ENCODE measurements around the gene CMIP. TPM values are rescaled to one million over a fixed set of nuclear protein-coding genes. Genes with fewer than 3 reads are reported as not detected.
"Not testable (repeated sequence)": the region's sequence is repeated elsewhere in the genome, so short reads cannot be mapped to it uniquely, and the experiment has no call there.

The CMIP gene
- total RNA-seq, 3 donors from 2014 or later, result 14.9 to 23.9 (median 17.6) TPM

DNA sequence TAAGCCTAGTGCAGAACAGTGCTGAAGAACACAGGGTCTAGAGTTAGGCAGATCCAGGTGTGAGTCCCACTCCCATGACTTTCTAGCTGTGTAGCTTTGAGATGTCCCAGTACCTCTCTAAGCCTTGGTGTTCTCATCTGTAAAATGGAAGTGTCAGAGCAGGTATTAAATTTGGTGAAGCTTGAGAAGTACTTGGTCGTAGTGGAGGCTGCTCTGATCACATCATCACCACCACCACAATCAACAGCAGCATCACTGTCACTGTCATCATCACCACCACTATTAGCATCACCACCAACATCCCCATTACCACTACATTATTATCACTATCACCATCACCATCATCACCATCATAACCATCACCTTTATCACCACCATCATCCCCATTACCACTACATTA lies 132.1 kb downstream of the CMIP start:
- Histone ChIP-seq H3K36me3 (no peaks in the 10 kb centered on the region), H3K27me3 (no peaks in the 10 kb centered on the region), H3K27ac (no peak overlapping the region), H3K4me3 (no peak overlapping the region), H3K4me1 (peaks cover 0 to 5% of the 10 kb centered on the region in 2 donors), H3K9me3 (no peaks in the 10 kb centered on the region)
- DNase-seq (ENCODE audit: low spot score in 2 of 2), result no peak
- intact Hi-C loops (cut with DNase I; ENCODE audit: low total_unique reads), result no loop called here
- TF ChIP-seq POLR2AphosphoS5 (IDR thresholded peaks at IDR 0.05) (no peak), POLR2A (IDR thresholded peaks at IDR 0.05) (no peak)
- TF ChIP-seq, protein P1, sequence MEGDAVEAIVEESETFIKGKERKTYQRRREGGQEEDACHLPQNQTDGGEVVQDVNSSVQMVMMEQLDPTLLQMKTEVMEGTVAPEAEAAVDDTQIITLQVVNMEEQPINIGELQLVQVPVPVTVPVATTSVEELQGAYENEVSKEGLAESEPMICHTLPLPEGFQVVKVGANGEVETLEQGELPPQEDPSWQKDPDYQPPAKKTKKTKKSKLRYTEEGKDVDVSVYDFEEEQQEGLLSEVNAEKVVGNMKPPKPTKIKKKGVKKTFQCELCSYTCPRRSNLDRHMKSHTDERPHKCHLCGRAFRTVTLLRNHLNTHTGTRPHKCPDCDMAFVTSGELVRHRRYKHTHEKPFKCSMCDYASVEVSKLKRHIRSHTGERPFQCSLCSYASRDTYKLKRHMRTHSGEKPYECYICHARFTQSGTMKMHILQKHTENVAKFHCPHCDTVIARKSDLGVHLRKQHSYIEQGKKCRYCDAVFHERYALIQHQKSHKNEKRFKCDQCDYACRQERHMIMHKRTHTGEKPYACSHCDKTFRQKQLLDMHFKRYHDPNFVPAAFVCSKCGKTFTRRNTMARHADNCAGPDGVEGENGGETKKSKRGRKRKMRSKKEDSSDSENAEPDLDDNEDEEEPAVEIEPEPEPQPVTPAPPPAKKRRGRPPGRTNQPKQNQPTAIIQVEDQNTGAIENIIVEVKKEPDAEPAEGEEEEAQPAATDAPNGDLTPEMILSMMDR (IDR thresholded peaks at IDR 0.05), result no peak

DNA sequence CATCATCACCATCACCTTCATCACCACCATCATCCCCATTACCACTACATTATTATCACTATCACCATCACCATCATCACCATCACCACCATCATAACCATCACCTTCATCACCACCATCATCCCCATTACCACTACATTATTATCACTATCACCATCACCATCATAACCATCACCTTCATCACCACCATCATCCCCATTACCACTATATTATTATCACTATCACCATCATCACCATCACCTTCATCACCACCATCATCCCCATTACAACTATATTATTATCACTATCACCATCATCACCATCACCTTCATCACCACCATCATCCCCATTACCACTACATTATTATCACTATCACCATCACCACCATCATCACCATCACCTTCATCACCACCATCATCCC lies 132.7 kb downstream of the CMIP start:
- intact Hi-C loops (cut with DNase I; ENCODE audit: low total_unique reads); H3K27ac ChIP-seq; H3K4me1 ChIP-seq; H3K4me3 ChIP-seq; DNase-seq (ENCODE audit: low spot score in 2 of 2); H3K36me3 ChIP-seq; H3K27me3 ChIP-seq; H3K9me3 ChIP-seq: not testable (repeated sequence)

GRCh38 chr16:81578076-81578475 lies 133.5 kb downstream of the CMIP start:
- TF ChIP-seq, protein P1 (IDR thresholded peaks at IDR 0.05), result no peak
- no peak for TF ChIP-seq POLR2AphosphoS5 (IDR thresholded peaks at IDR 0.05)
- no peak for TF ChIP-seq POLR2A (IDR thresholded peaks at IDR 0.05)
- no peak overlapping the region for H3K4me3 ChIP-seq
- no peak for DNase-seq (ENCODE audit: low spot score in 2 of 2)
- no peaks in the 10 kb centered on the region for H3K9me3 ChIP-seq
- H3K27me3 ChIP-seq, result no peaks in the 10 kb centered on the region
- intact Hi-C loops (cut with DNase I; ENCODE audit: low total_unique reads), result no loop called here
- no peaks in the 10 kb centered on the region for H3K36me3 ChIP-seq
- peaks cover 0 to 9% of the 10 kb centered on the region in 2 donors for H3K4me1 ChIP-seq
- H3K27ac ChIP-seq, result no peak overlapping the region

DNA sequence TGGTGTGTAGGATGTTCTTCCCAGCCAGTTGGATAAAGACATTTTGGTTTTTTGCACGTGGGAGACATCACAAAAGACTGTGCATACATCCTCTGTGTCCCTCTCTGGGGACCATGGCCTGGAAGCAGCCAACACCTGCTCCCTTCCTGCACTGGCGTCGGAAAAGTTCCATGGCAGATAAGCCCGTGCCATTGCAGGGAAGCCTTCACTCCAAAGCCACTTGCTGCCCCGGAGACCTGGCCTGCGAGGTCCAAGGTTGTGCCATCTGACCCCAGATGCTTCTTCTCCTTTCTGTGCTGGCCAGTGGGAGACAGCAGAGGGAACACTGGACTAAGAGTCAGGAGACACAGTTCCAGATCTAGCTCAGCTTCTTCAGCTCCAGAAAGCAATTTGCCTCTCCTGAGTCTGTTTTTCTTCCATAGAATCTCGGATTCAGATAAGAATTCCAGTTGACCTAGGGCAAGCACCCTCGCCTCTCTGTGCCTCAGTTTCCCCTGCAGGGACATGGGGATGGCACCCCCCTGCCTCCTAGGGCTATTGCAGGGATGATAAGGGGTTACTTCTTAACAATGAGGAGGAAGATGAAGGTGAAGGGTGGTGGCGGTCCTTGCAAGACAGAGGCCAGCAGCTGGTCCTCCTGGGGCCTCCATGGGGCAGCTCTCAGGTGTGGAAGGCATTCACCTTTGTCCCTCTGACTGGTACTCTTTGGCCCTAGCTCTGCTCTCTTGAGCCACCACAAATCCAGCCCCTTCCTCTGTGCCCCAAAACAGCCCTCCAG lies 134.2 kb downstream of the CMIP start:
- no peaks in the 10 kb centered on the region for H3K27me3 ChIP-seq
- intact Hi-C loops (cut with DNase I; ENCODE audit: low total_unique reads), result no loop called here
- no peaks in the 10 kb centered on the region for H3K36me3 ChIP-seq
- DNase-seq (ENCODE audit: low spot score in 2 of 2), result no peak
- H3K4me3 ChIP-seq, result no peak overlapping the region
- H3K9me3 ChIP-seq, result no peaks in the 10 kb centered on the region
- TF ChIP-seq POLR2A (IDR thresholded peaks at IDR 0.05) (no peak), POLR2AphosphoS5 (IDR thresholded peaks at IDR 0.05) (no peak)
- TF ChIP-seq, protein P1 (IDR thresholded peaks at IDR 0.05), result no peak
- no peak overlapping the region for H3K27ac ChIP-seq
- H3K4me1 ChIP-seq, result peaks cover 0 to 9% of the 10 kb centered on the region in 2 donors

DNA sequence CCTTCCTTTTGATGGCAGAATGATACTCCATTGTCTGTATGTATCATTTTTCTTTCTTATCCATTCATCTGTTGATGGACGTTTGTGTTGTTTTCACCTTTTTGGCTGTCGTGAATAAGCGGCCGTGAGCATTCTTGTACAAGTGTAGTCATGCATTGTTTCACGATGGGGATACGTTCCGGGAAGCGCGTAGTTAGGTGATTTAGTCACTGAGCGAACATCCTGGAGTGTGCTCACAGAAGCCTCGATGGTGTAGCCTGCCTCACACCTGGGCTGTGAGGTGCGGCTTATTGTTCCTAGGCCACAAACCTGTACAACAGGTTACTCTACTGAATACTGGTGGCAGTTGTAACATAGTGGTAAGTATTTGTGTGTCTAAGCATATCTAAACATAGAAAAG lies 136.5 kb downstream of the CMIP start:
- H3K36me3 ChIP-seq, result no peaks in the 10 kb centered on the region
- DNase-seq (ENCODE audit: low spot score in 2 of 2), result peak; percentile 66 to 84
- peaks cover 0 to 9% of the 10 kb centered on the region in 2 donors for H3K4me1 ChIP-seq
- TF ChIP-seq, protein P1 (IDR thresholded peaks at IDR 0.05), result no peak
- peak; percentile 36 to 74 (median 69) for TF ChIP-seq POLR2AphosphoS5 (IDR thresholded peaks at IDR 0.05)
- H3K27me3 ChIP-seq, result no peaks in the 10 kb centered on the region
- H3K27ac ChIP-seq, result peak overlapping the region; percentile 80 to 85
- no peaks in the 10 kb centered on the region for H3K9me3 ChIP-seq
- intact Hi-C loops (cut with DNase I; ENCODE audit: low total_unique reads), result no loop called here
- H3K4me3 ChIP-seq, result no peak overlapping the region
